Stimulated activated CD4-positive, alpha-beta T cell treated with anti-CD3 and anti-CD28 coated beads, TNF-alpha, amount 100 ng/mL, for 1 hour (primary cell): ENCODE results near the gene TRIM33.
"Not testable (repeated sequence)": the region's sequence is repeated elsewhere in the genome, so short reads cannot be mapped to it uniquely, and the experiment has no call there.

Experiments
- DNase-seq, 3 donors: peaks; one replicate each; pipeline ENCODE4 v3.0.0-alpha.2; 2020; ENCODE audit warnings: low read depth in 3 of 3, low spot score in 1 of 3

Gene TRIM33

DNA sequence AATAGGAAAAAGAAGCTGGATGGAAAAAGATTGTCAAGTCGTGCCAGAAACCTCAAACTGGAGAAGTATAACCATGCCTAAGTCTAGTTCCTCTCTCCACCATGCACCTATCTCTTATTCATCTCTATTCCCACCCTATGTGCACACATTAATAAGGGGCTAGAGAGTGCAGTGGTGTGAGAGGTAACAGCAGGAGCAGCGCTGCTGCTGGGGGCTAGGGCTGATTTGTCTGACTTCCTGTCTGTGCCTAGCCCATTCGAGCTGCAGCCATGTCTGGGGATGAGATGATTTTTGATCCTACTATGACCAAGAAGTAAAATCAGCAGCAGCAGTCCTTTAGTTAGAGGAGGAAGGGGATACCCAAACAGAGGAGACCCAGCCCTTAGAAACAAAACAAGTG is 43.0 kb downstream of the TRIM33 start:
- DNase-seq: no peak

- DNase-seq: no peak
Measured at GRCh38 chr1:114467491-114467890, 43.5 kb downstream of the TRIM33 start.

GRCh38 chr1:114466334-114467014 is 44.5 kb downstream of the TRIM33 start:
- DNase-seq: no peak

GRCh38 chr1:114462963-114463362 is 48.0 kb downstream of the TRIM33 start:
- no peak for DNase-seq

DNA sequence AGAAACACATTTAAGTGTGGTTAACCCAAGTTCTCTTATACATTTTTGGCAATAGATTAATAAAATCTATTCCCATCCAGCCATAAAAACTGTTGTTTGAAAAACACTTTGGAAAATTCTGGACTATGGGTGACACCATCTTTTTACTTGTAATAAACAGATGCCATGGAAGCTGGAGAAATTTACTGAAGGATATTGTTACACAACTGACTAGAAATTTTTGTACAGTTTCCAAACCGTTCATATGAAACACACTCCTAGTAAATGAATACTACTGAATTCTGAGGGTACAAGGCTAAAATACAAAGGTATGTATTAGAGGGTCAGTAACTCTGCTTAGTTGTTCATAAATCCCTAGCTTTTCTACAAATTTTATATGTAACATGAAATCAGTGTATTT is 48.7 kb downstream of the TRIM33 start:
- no peak for DNase-seq

GRCh38 chr1:114458237-114458777 is 52.7 kb downstream of the TRIM33 start:
- no peak for DNase-seq

DNA sequence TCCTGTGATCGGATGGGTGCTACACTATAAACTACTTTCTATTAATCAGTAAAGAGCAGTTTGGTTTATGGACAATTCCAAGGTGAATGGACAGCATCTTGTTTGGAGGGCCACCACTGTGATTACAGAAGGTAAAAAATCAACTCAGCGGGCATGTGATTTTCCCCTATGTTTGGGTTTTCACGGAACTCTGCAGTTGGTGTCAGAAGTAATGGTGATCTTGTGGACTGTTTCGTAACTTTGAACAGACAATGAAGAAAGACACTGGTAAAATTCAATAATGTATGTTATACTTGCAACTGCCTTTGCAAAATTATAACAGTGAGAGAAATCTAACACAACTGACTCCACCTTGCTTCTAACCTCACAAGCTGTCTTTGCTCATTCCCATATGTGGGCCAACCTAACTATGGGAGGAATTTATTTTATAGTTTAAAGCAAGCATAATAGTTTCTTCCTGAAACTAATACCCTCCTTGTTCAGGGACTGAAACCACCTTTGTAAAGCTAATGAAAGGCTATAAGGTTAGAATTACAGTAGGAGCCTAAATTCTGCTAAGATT is 53.2 kb downstream of the TRIM33 start:
- no peak for DNase-seq

DNA sequence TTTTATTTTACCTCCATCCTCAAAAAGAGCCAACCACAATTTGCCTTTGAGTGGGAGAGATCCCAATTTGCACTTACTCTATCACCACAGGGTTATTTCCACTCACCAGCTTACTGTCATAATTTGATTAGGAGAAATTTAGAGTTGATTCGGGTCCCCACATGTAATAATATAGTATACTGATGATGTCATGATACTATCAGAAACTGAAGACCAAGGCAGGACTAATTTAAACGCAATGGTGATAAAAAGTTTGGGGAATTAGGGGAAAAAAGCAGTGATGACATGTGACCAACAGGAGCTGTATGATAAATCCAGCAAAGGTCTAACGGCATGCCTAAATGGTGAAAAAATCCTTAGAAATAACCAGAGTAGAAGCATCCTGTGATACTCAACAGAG is 54.4 kb downstream of the TRIM33 start:
- no peak for DNase-seq

- DNase-seq: no peak
Measured at GRCh38 chr1:114455102-114455785, 55.8 kb downstream of the TRIM33 start.

GRCh38 chr1:114454539-114454938 is 56.5 kb downstream of the TRIM33 start:
- no peak for DNase-seq

GRCh38 chr1:114453361-114453784 is 57.6 kb downstream of the TRIM33 start:
- DNase-seq: no peak

- DNase-seq: no peak
Measured at GRCh38 chr1:114448370-114449036, 62.5 kb downstream of the TRIM33 start.

DNA sequence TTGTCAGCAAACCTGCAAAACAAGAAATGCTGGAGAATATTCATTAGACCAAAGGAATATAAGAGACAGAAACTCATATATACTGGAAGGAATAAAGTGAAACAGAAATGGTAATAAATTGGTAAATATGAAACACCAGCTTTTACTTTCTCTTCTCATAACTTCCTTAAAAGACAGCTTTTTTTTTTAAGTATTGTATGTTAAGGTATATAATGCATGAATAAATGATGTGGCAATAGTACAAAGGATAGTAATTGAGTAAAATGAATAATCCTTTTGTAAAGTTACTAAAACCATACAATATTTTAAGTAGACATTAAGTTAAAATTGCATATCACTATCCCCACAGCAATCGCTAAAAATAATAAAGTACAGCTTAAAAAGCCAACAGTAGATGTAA is 64.8 kb downstream of the TRIM33 start:
- no peak for DNase-seq

- DNase-seq: not testable (repeated sequence)
Measured at GRCh38 chr1:114443226-114443625, 67.8 kb downstream of the TRIM33 start.

- DNase-seq: no peak
Measured at GRCh38 chr1:114441332-114441731, 69.7 kb downstream of the TRIM33 start.

GRCh38 chr1:114439369-114439768 is 71.6 kb downstream of the TRIM33 start:
- DNase-seq: no peak

DNA sequence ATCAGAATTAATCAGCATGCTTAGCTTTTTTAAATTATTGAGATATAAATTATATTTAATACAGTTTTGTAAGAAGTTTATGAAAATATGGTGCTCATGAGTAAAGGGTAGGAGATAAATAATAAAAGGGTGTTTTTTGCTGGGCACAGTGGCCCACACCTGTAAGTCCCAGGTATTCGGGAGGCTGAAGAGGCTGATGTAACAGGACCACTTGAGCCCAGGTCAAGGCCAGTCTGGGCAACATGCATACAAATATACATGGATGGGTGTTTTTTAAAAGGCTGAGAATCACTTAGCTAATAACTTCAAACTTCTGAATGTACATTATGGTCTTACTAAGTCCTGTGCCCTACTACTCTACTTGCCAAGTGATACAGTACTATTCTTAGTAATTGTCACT is 73.2 kb downstream of the TRIM33 start:
- DNase-seq: no peak

- DNase-seq: no peak
Measured at GRCh38 chr1:114436799-114437198, 74.2 kb downstream of the TRIM33 start.

DNA sequence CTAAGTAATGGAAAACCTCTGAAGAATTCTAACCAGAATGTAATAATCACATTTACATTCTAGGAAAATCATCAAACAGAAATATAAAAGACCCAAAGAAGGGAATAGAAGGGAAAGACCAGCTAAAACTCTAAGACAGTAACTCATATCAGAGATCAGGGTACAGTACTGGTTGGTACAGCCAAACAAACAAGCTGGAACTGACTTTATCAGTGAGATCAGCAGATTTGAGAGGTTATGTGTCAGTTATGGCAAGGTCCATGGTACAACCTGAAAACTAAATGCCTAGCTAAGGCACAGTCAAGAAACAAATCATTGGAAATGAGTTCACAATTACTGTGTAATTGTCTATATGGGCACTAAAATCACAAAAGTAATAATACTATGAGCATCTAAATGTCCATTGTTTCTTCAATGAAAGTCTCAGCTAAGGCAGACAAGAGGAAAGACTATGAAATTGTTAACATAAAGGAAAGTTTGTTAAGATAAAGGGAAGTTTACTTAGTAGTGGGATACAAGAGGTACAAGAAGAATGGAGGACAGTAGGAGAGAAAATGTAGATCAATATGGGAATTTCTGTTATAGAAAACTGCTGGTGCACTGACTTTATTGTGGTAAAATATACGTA is 75.8 kb downstream of the TRIM33 start:
- no peak for DNase-seq

DNA sequence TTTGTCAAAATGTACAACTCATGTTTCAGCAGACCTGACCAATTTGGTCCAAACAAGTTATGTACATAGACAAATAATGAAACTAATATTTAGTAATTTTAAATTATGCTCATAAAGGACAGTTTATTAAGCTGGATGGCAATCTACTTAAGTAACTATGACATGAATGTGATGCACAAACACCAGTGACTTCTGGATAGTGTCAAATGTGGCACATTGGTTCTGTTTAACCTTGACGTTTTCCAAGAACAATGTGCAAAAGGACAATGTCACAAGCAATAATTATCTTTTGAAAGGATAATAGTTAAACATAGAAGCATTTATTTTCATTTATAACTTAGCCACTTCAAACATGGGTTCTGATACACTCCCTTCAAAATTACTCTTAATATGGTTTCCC is 80.0 kb downstream of the TRIM33 start:
- DNase-seq: no peak

- DNase-seq: no peak
Measured at GRCh38 chr1:114428083-114428754, 82.8 kb downstream of the TRIM33 start.
